Esophagus squamous epithelium (tissue), 5 donors: Measurements from ENCODE around the gene APCDD1. TPM values are rescaled to one million over a fixed set of nuclear protein-coding genes. Genes with fewer than 3 reads are reported as not detected.

ENCODE experiments used
- DNase-seq: peaks from one replicate; lab custom pipeline; 2025; lab: John Stamatoyannopoulos, UW
- H3K27ac ChIP-seq, 4 donors: fragments of 200-600 bp; sonication (generic); one replicate each; pipeline ENCODE4 v1.5.1; 2016 to 2019; ENCODE audit warnings: mild to moderate bottlenecking in 1 of 4
- H3K27me3 ChIP-seq, 4 donors: fragments of 200-600 bp; sonication (generic); 1 replicate in 3 of 4; 2 replicates in 1 of 4; pipeline versions ENCODE4 v1.5.1 to v1.6.0; 2017 to 2021; ENCODE audit warnings: antibody characterized with exemption in 1 of 4
- H3K36me3 ChIP-seq, 3 donors: fragments of 200-600 bp; sonication (generic); one replicate each; pipeline ENCODE4 v1.5.1; 2016 to 2019
- H3K4me1 ChIP-seq, 3 donors: fragments of 200-600 bp; sonication (generic); one replicate each; pipeline ENCODE4 v1.5.1; 2017 to 2019
- H3K4me3 ChIP-seq, 4 donors: fragments of 200-600 bp; sonication (generic); 1 replicate in 3 of 4; 2 replicates in 1 of 4; pipeline ENCODE4 v1.5.1; 2016 to 2019; ENCODE audit warnings: mild to moderate bottlenecking in 2 of 4, moderate library complexity in 1 of 4
- H3K9me3 ChIP-seq, 3 donors: fragments of 200-600 bp; sonication (generic); one replicate each; pipeline ENCODE4 v1.5.1; 2016 to 2019
- CTCF ChIP-seq, 6 experiments: fragments of 450-650 bp in 4 of 6; fragments of 200-600 bp in 2 of 6; sonication (generic) in 2 of 6; IDR thresholded peaks; one replicate each; pipeline ENCODE4 v1.5.1; 2016 to 2019; ENCODE audit warnings: antibody characterized with exemption in 6 of 6, mild to moderate bottlenecking in 4 of 6, moderate library complexity in 4 of 6
- POLR2A ChIP-seq, 4 donors: fragments of 450-650 bp; IDR thresholded peaks; one replicate each; pipeline ENCODE4 v1.6.1; 2017; ENCODE audit warnings: antibody characterized with exemption in 4 of 4, mild to moderate bottlenecking in 4 of 4, moderate library complexity in 3 of 4
- WGBS, 2 donors: methylation state at CpG; one replicate each; pipeline ENCODE4 v1.1.5; 2018; 5-methylcytosine and 5-hydroxymethylcytosine counted together
- intact Hi-C: fragments of 100-400 bp; cut with DNase I; formaldehyde crosslinking; loops from one replicate; pipeline ENCODE4 v1.15.0; 2022
- total RNA-seq, 4 donors: library from RNA; depleted of rRNA; stranded (reverse); fragments of >200 nt; gene quantifications; one replicate each; pipeline ENCODE4 v1.1.0, GENCODE V29; 2016
- donor health status: DM: yes; HTN: yes; CAD: no.

Gene APCDD1
- total RNA-seq, 4 donors from 2014 or later = 16.5 to 76.5 (median 41.4) TPM

- no peak for TF ChIP-seq POLR2A (IDR thresholded peaks at IDR 0.05)
- no peak for TF ChIP-seq CTCF (IDR thresholded peaks at IDR 0.05)
- Histone ChIP-seq H3K36me3 (peaks cover 0 to 91% (median 4%) of the 10 kb centered on the region in 3 donors), H3K27ac (no peak overlapping the region), H3K4me1 (peaks cover 9 to 39% (median 10%) of the 10 kb centered on the region in 3 donors), H3K27me3 (no peaks in the 10 kb centered on the region), H3K4me3 (no peak overlapping the region), H3K9me3 (no peaks in the 10 kb centered on the region)
- no peak for DNase-seq
- intact Hi-C loops = no loop called here
- 78 to 87% methylated on average over 7 of the region's 17 CpGs for WGBS, 2 donors
These were observed 19.9 kb downstream of the APCDD1 start for GRCh38 chr18:10474309-10474708.

DNA sequence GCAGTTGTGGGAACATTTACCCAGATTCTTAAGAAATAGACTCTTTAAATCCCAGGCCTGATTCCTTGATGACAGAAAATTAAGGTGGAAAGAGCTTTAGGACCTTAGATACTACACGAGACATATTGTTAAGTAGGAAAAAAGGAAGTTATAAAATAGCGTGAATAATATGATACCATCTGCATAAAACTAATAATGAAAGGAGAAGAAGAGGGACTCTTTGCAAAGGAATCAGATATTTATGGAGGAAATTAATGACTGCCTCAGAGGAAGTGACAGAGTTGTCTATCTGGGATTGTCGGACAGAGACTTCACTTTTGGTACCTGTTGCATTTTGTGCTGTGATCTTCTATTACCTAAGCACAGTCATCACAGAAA is 20.8 kb downstream of the APCDD1 start:
- TF ChIP-seq POLR2A (IDR thresholded peaks at IDR 0.05) (no peak), CTCF (IDR thresholded peaks at IDR 0.05) (no peak)
- Histone ChIP-seq H3K4me1 (peaks cover 9 to 39% (median 10%) of the 10 kb centered on the region in 3 donors), H3K4me3 (no peak overlapping the region), H3K27me3 (no peaks in the 10 kb centered on the region), H3K9me3 (no peaks in the 10 kb centered on the region), H3K27ac (no peak overlapping the region), H3K36me3 (peaks cover 0 to 89% (median 0%) of the 10 kb centered on the region in 3 donors)
- WGBS, 2 donors = 76 to 78% methylated on average over 3 of the region's 3 CpGs
- intact Hi-C loops = no loop called here
- no peak for DNase-seq

DNA sequence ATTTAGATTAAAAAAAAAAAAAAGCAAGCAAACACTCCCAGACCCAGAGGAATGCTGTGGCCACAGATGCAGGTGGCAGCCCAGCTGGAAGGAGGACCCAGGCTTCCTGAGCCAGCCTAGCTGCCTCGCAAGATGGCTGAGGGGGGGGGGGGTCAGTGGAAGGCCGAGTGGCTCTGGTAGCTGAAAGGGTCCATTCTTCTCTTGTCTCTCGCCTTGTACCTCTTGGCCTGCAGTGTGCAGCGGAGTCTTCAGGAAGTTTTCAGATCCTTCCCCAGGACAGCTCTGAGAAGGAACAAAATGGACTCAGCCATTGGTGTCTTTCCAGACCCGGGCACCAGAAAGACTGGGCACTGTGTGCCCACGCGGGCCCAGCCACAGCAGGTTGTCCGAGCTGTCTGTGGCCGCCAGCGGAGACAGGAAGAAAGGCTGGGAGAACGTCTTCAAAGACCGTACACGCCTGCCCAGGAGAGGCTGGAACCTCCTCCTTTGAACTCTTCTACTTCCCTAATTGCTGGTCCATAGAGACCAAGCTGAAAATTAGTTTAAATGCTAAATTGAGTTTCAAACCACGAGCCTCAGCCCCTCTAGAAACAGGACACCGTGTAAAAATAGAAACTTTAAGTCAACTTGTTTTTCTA is 21.3 kb downstream of the APCDD1 start:
- peak overlapping the region in 2 of 4 donors; percentile 50 to 61 for H3K27ac ChIP-seq
- H3K36me3 ChIP-seq = peaks cover 0 to 84% (median 0%) of the 10 kb centered on the region in 3 donors
- no peaks in the 10 kb centered on the region for H3K9me3 ChIP-seq
- DNase-seq = no peak
- no peak for TF ChIP-seq CTCF (IDR thresholded peaks at IDR 0.05)
- no peak for TF ChIP-seq POLR2A (IDR thresholded peaks at IDR 0.05)
- peaks cover 9 to 39% (median 10%) of the 10 kb centered on the region in 3 donors for H3K4me1 ChIP-seq
- 28 to 54% methylated on average over 7 to 8 of the region's 15 CpGs for WGBS, 2 donors
- H3K4me3 ChIP-seq = no peak overlapping the region
- intact Hi-C loops = no loop called here
- H3K27me3 ChIP-seq = no peaks in the 10 kb centered on the region

DNA sequence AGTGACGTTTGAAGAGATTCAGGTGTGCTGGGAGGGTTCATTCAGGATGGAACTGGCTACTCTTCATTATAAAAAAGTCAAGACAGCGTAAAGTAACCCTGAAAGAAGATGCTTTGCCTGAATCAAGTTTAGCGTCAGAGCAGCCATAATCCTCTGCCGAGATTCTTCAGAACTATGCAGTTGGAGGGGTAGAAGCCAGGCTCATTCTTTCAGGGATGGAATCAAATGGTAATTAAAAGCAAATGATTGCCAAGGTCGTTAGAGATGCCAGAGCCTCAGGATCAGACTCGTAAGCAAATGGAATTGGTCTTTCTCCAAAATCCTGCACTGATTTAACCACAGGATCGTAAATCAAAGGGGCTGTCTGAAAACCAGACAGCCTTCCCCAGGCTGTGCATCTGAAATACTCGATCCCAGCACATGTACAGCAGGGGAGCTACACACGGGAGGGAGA is 21.9 kb downstream of the APCDD1 start:
- no peak for TF ChIP-seq CTCF (IDR thresholded peaks at IDR 0.05)
- TF ChIP-seq POLR2A (IDR thresholded peaks at IDR 0.05) = no peak
- H3K27me3 ChIP-seq = no peaks in the 10 kb centered on the region
- DNase-seq = no peak
- H3K36me3 ChIP-seq = peaks cover 0 to 78% (median 0%) of the 10 kb centered on the region in 3 donors
- H3K4me3 ChIP-seq = no peak overlapping the region
- H3K9me3 ChIP-seq = no peaks in the 10 kb centered on the region
- H3K4me1 ChIP-seq = peaks cover 9 to 39% (median 10%) of the 10 kb centered on the region in 3 donors
- WGBS, 2 donors = 13 to 31% methylated on average over 9 of the region's 9 CpGs
- H3K27ac ChIP-seq = peak overlapping the region in 2 of 4 donors; percentile 50 to 61
- intact Hi-C loops = no loop called here

DNA sequence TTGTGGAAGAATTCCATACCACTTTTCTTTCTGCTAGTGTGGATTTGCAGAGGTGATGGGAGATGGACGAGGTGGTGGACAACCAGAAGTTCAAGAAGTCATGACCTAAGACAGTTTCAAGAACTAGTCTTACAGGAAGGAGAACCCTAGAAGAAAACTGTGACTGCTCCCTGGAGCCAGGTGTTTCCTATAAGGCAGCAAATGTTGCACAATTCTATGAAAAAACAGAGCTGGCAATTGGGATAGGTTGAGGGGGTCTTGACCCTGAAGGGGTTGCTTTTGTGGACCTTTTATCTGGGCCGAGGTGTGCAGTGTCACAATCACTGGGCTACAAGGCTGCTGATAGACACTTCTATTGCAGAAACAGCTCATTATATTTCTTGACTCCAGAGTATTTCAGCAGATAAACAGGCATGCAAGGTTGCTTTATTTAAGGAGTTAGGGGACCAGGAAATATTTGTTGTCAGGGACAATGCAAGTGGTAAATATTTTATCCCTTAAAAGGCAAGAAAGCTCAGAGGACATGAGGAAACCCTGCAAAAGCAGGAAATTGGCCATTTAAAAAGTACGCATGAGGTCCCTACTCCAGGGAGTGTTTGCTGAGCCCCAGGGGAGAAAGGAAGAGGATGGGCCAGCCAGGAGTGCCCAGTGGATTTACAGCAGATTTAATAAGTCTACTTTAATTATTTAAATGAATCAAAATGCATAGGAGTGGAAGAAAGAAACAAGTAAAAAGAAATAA is 22.9 kb downstream of the APCDD1 start:
- H3K4me3 ChIP-seq = no peak overlapping the region
- no peaks in the 10 kb centered on the region for H3K9me3 ChIP-seq
- intact Hi-C loops = no loop called here
- H3K27me3 ChIP-seq = no peaks in the 10 kb centered on the region
- peaks cover 0 to 78% (median 0%) of the 10 kb centered on the region in 3 donors for H3K36me3 ChIP-seq
- WGBS, 2 donors = 51 to 55% methylated on average over 2 of the region's 3 CpGs
- H3K27ac ChIP-seq = peak overlapping the region in 1 of 4 donors; percentile 61
- peaks cover 9 to 48% (median 10%) of the 10 kb centered on the region in 3 donors for H3K4me1 ChIP-seq
- no peak for DNase-seq
- no peak for TF ChIP-seq CTCF (IDR thresholded peaks at IDR 0.05)
- TF ChIP-seq POLR2A (IDR thresholded peaks at IDR 0.05) = no peak
